TTC549 (cell line): ENCODE data around the gene KCNQ1.

Experiments used
- FAIRE-seq: peaks from 2 replicates; lab custom pipeline; 2012; peaks lifted over from hg19 to GRCh38; lab: Jason Lieb, UNC

Gene KCNQ1

DNA sequence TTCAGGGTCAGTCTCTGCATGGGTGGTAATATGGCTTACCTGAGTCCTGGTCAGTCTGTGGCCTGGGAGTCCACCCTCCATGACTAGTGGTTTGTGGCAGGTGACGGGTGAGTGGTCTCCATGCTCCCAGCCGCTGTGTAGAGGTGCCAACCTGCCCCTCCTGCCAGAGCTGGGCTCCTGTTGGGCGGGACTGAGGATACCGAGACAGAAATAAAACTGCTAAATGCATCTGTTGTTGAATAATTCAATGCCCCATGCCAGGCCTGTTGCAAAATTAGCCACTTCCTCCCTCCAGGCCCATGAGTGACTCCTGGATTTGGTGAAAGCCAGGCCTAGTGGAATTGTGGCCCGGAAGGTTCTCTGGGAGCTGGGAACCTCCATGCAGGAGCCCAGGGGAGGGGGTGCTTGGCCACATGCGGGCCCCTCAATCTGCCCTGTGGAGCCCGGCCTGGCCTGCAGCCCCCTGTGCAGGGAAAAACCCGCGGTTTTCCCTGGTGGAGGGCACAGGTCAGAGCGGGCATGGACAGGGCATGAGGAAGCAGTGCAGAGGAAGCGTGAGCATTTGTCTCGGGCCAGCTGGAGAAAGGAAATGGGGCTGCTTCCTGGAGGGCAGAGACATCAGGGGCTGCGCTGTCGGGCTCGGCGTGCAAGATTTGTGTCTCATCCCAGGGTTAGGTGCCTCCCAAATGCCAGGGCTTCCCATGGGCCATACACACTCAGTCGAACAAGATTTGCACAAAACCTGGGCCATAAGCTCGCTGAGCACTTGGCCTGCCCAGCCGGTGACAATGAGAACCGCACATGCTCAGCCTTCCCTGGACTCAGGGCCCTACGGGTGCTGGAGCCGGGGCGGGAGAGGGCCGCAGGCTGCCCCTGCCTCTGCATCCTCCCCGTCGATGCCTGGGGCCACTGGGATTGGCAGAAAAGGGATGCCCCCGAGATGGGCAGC is 66.9 kb downstream of the KCNQ1 start:
- FAIRE-seq, result no peak

DNA sequence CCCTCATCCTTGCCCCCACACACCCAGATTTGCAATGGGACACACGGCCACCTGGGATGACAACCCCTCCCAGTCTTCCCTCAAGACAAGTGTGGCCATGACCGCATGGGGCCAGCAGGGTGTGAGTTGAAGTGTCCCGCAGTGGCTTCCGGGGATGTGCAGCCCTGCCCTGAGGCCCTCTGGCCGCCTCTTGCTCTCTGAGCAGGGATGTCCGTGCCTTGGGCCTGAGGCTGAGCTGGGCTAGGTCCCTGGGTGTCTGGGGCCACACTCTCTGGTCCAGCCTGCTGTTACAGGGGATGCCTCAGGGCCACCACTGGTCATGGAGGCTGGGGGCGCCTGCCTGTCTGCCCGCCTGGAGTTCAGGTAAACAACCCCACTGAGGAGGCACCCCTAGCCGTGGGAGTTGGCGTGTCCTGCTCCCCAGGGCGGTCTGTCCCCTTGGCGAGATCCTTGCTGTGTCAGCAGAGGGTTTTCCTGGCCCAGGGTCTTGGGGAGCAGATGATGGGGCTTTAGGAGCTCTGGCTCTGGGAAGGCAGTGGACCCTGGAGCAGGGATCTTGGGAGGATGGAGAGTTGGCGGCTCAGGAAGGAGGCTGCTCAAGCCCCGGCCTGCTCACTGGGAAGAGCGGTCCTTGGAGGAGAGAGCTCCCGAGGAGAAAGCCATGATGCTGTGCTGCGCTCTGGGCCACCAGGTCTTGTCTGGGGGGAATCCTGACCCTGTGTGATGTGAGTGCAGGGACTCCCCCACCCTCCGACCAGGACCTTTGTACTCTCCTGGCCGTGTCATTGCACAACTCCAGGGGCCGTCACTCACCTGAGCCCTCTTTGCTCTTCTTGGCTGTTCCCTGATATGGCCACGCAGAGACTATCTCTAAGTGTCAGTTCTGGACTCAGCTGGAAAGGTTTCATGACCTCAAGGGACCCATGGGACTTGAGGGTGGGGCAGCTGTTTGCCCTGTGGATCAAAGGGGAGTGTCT is 67.9 kb downstream of the KCNQ1 start:
- FAIRE-seq, result no peak

DNA sequence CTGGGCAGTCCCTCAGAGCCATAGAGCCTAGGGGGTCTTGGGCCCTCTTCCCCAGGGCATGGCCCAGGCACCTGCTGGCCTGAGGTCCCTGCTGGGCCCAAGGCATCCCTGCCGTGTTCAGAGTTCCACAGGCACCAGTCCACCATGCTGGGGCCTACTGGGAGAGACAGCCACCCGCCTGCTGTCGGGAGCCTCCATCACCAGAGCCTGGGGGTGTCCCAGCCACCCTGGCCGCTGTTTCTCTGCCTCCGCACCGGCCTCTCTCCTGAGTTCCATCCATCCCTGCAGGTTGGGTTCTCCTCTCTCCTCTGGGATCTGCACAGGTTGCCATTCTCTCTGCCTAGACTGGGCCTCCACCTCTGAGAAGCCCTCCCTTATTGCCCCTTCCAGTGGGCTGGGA is 68.6 kb downstream of the KCNQ1 start:
- no peak for FAIRE-seq

DNA sequence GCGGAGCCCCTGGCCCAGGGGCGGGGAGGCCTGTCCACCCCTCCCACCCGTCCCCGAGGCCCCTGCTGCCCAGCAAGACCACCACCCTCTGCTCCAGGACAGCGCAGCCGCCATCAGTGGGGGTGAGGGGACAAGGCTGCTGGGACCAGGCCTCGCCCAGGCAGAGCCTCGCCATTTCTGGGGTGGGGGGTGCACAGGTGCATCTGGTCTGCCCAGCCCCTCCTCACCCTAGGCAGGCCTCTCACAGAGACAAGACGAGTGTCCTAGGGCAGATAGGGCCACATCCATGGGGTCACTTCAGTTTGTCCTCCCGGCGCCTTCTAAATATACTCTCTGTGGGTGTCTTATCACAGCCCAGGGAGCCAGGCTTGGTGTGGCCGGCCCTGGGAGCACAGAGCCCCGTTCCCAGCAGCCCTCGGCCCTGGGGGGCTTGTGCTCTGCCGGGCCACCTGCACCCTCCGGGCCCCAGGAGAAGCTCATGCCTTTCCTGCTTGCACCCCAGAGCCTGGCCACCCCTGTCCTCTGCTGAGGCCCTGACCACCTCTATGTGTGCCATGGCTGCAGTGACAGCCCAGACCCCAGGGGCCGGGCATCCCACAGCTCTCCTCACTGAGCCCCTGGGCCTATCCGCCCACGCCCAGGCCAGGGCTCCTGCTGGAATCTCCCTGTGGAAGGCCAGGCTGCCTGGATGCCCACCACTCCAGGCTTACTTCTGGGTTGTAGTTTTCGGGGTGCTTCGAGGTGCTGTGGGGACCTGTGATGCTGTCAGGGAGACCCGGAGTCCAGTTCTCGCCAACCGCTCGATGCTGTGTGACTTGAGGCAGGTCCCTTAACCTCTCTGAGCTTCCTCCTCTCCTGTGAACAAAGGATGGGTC is 70.8 kb downstream of the KCNQ1 start:
- FAIRE-seq, result no peak

DNA sequence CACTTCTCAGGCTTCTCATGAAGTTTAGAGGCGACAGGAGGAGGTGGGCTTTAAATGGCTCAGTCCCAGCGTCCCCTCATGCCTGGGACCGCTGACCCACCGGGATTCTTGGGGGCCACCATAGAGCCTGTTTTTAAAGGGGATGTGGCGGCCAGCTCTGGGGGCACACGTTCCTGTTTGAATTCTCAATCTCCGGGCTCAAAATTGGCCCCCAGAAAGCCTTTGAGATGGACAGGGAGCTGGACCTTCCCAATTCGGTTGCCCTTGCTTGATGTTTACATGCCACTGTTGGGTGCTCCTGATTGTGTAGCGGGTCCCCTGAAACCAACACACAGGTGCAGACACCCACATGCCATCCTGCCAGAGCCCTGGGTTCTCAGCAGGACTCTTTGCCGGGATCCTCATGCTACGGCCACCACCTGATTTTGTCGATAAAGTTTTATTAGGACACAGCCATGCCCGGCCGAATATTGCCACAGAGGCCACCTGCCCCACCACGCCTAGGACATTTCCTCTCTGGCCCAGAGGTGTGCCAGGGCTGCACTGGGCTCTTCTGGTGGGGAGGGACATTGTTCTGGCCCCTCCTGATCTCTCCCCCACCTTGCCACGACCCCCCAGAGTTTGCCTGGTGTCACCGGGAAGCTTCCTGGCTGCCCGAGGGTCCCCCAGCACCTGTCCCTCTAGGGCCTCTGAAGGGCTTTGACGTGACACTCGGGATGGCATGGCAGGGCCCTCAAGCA is 71.6 kb downstream of the KCNQ1 start:
- FAIRE-seq, result no peak

DNA sequence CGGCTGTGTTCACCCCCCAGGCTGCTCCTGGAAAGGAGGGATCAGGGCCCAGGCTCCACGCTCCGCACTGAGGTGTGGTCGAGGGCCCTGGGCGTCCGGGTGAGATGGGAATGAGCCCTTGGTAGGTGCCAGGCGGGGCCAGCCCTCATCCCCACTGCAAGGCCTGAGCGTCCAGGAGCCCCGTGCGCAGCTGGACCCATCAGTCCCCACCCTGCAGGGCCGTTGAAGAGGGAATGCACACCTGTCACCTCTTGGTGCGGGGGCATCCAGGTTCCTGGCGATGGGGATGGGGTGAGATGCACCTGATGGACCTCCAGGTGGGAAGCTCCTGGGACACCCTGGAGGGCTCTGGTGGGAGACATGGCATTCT is 72.2 kb downstream of the KCNQ1 start:
- FAIRE-seq, result no peak

DNA sequence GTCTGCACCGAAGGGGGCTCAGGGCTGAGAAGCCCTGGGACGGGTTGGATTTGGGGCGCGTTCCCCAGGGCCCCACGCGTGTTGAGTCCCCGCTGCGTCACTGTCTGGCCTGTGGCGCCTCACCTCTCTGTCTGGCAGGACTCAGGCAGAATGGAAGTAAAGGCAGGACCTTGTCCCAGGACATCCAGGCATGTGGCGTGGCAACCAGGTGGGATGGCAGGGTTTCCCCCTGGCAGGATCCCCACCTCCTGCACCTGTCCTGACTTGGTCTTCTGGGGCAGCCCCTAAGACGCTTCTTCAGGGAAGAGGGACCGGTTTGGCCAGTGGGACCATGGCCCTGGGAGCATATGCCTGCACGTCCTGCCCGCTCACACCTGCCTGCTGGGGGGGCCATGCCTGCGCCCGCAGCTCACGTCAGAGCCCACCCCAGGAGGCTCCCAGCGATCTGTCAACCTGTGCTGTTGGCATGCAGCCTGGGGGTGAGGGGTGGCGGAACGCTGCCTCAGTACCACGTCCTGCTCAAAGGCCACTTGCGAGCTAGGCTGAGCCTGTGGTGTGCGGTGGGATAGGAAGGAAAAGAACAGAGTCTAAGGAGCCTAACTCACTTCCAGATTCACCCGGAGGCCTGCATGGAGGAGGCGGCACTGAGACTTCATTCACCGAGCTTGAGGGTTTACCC is 72.7 kb downstream of the KCNQ1 start:
- no peak for FAIRE-seq

DNA sequence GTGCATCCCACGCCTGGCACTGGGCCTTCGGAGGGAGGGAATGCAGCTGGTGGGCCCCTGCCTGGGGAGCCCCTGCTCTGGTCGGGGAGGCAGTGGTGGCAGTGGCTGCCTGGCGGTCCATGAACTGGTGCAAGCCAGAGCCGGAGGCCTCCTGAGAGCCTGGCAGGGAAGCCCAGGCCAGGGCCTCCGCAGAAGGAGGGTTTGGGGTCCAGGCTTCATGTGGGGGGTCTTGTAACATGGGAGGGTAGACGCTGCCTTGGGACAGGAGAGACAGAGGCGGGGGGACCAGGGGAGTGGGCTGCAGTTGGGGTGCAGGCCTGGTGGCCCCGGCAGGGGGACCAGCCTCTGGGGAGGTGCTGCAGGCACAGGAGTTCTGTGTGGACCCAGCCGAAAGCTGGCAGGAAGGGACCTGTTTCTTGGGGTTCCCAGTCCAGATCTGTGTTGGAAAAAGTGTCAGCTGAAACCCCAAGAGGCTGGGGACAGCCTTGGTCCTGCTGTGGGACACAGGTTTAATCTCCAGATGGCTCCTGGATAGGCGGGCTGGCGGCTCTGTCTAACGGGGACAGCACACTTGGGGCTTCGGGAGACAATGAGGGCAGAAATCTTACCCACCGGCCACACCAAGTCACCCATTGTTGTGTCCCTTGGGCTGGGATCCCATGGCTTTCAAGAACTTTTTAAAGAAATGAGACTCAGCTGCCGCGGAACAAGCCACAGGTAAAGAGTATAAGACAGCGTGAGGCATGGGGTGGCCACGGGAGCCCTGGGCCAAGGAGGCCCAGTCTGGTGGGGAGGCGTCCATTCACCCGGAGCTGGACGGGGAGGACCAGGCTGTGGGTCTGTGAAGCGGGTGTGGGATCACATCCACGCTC is 73.5 kb downstream of the KCNQ1 start:
- no peak for FAIRE-seq

DNA sequence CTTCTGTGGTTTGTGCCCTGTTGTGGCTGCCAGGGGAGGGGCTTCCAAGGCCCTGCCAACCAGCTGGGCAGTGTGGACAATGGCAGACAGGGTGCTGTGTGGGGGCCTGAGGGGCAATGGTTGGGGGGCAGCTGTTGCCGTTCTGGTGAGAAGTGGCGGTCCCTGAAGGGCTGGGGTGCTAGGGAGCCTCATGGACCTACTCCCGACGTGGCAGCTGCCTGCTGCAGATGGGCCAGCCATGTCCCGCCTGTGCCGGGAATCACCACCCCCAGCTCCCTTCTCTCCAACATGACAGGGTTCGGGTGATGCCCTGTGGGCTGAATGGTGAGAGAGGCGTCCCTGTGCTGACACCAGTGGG is 74.2 kb downstream of the KCNQ1 start:
- no peak for FAIRE-seq

DNA sequence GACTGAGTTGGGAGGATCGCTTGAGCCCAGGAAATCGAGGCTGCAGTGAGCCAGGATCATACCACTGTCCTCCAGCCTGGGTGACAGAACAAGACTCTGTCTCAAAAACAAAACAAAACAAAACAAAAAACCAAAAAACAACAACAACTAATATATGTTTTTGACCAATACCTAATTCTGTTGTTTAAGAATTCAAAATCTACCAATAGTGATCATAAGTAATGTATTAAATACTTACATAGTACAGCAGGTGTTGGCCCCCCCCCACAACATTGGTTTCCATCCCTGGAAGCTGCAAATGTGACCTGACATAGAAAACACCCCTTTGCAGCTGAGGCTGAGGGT is 74.7 kb downstream of the KCNQ1 start:
- no peak for FAIRE-seq

DNA sequence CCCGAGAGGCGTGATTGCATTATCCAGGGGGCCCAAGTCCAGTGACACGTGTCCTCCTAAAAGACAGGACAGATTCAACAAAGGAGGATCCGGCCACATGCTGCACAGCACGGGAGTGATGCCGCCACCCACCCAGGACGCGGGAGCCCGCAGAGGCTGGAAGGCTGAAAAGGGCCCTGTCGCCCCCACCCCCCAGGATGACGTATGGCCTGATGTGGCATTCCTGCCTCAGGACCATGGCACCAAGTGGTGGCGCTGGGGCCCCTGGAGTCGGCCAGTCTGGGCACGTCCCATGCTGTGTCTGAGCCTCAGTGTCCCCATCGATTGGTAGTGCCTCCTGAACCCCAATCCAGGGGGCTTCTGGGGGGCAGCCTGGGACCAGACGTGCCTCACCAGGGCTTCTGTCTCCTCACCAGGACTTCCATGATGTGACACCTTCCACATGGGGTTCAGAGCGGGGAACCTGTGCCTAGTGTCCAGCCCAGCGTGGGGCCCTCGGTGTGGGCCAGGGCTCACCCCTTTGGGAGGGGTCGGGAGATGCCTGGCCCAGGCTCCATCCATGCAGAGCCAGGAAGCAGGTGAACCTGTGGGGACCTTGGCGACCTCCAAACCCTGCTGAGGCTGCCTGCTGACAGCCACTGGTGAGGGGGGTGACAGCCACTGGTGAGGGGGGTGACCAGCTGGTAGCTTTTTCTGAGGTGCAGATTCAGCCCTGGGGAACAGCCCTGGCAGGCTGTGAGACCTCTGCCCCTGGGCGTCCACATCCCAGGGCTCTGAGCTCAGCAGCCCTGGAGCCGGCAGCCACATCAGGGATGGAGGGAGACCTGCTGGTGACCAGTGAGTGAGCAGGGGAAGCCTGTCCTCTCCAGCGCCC is 75.3 kb downstream of the KCNQ1 start:
- FAIRE-seq, result no peak

DNA sequence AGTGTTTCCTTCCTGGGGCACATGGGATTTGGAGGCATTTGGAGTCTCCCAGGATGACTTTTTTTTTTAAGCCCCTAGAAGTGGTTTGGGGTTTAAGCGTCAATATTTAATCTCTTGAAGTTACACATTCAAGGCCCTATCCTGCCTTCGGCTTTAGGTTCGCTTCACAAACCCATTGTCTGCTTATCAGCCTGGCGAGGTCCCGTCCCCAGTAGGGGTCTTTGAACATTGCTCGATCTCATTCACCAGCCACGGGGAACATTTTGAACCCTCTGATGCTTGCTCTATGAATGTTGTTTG is 75.9 kb downstream of the KCNQ1 start:
- FAIRE-seq, result no peak

DNA sequence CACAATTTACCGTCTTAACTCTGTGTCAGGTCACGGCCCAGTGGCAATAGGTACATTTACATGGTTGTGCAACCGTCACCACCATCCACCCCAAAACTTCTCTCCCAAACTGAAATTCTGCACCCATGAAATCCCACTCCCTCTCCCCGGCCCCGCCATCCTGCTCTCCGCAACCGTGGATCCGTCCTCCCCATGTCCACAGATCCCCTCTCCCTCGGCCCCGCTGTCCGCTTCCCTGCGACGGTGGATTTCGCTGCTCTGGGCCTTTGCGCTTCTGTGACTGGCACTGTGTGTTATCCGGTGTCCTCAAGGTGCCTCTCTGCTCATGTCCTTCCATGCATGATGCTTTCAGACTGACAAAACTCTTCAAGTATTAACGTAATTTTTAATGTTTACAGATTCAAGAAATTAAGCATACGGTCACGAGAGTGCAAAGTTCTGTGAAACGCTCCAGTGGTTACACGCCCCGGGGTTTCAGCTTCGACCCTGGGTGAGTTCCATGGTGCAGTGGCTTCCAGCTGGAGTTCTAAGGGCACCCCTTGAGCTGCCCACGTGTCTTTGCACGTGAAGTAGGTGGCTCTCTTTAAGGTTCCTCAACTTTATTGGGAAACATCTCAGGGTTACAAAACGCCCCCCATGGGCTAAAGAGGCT is 76.4 kb downstream of the KCNQ1 start:
- FAIRE-seq, result no peak

DNA sequence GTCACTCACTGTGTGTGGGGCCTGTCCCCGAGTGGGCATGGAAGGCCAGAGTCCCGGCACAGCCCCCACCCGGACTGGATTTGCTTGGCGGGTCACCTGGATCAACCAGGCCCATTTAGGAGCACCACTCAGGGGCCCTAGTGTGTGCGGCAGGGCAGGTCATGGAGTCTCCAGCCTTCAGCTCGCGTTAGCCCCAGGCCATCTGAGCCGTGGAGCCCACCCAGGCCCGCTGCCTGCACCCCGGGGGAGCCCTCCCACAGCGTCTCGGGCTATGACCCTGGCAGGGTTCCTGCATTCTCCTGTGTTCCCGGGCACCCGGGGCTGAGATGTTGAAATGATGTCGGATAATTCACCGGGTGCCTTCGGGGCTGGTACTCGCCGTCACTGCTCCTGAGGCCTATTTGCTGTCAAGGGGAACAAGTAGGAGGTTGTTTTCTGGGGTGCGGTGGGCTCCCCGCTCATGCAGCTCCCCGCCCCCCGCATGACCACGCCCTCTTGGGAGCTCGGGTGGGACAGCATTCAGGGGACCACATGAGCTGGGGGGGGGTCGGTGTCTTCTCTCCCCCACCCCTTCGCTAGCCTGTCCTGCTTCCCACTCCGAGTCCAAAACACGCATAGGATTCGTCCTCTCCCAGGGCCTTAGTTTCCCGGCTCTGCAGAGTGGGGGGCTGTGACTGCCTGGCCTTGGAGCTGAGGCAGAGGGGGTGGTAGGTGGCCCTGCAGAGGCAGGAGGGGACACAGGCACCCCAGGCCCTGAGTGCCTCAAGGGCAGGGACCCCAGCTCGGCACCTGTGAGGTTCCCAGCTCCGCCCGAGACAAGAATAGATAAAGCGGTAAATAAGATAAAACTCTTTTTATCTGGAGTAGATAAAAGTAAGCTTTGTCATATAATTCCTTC is 77.2 kb downstream of the KCNQ1 start:
- FAIRE-seq, result no peak

DNA sequence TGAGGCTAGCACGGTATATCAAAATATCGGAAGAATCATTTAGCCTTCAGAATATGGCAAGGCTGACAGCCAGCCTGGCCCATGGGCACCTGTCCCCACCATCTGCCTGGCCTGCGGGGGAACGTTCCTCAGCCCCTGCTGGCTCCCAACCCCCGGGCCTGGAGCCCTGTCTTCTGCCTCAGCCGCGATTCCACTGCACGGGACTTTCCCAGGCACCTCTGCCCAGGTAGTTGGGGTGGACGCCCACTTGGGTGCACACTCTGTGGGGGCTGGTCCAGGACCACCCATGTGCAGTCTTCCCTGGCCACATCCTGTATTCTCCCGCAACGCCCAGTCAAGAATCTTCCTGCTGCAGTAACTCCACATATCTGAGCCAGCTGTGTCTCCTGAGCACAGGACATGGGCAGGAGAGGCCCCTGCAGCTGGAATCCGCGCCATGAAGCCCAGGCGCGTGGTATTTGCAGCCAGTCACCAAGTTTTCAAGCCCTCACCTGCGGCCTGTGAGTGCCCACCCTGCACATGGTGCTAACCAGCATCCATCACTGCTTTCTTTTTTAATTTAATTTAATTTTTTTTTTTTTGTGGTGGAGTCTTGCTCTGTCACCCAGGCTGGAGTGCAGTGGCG is 77.9 kb downstream of the KCNQ1 start:
- FAIRE-seq, result no peak

DNA sequence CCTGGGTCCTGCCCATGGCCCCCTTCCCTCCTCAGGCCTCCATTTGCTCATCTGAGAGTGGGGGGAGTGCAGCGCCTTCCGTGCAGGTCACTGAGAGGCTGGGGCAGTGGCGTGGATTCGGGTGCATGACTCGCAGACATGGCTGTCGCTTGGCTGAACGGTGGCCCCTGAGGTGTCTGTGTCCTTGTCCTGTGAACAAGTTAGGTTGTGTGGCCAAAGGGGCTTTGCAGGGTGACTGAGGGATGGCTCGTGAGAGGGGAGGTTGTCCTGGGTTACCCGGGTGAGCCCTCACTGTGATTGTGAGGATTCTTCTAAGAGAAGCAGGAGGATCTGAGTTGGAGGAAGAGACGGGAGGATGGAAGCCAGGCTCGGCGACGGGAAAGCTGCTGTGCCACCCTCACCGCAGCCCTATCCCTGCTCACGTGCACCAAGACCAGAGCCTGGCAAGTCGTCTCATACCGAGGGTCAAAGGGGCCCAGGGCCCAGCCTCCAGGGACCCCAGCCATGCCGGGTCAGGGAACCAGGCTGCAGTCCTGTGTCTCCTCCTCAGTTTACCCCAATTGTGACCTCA is 79.1 kb downstream of the KCNQ1 start:
- FAIRE-seq, result no peak
